ENCODE results near the gene TANGO6. TPM values are rescaled to one million over a fixed set of nuclear protein-coding genes. Genes with fewer than 3 reads are reported as not detected.

Gene TANGO6
- total and polyA plus RNA-seq, 10 of the 15 experiments (the other 5 are each of a cell fraction or from before 2014, with no cell fraction given), result 1.1 to 20.6 (median 11.0) TPM

DNA sequence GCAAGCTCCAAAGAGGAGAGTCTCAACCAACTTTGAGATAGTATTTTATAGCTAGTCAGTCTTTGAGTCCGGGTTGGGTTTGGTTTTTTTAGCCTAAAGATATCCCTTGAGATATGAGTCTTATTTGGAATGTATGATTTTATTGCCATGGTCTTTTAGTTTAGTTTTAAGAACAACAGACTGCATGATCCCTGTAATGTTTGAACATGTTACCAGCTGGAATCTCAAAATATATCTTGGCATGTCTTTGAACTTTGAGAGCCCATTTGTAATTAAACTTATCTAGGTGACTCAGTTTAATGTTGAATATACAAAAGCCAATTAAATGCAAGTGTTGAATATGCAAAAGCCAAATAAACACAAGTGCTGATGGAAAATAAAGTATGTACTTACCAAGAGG is 100.6 kb downstream of the TANGO6 start:
- no peak overlapping the region for H3K27ac ChIP-seq (ENCODE audit: control insufficient read depth, insufficient read depth)
- H3K9me3 ChIP-seq (replicated peaks; ENCODE audit: control insufficient read depth, insufficient read depth, low read length), result peaks cover 5% of the 10 kb centered on the region; the same call in 2 of the 3 replicates
- no TSS peak for BruUV-seq (replicated peaks)
- SMC1A ChIA-PET (ENCODE audit: uncharacterized antibody, unreplicated experiment), result no interaction called here
- POLR2A ChIA-PET, result no interaction called here
- H3K79me2 ChIP-seq (ENCODE audit: control insufficient read depth, insufficient read depth, low read length), result no peaks in the 10 kb centered on the region
- no peak for FAIRE-seq
- H3K4me2 ChIP-seq (ENCODE audit: control insufficient read depth, insufficient read depth), result no peak overlapping the region
- DNase-seq (ENCODE audit: low read depth, low spot score), result no peak
- no peaks in the 10 kb centered on the region for H4K20me1 ChIP-seq (ENCODE audit: control insufficient read depth, insufficient read depth)
- H3K9ac ChIP-seq (ENCODE audit: control insufficient read depth, insufficient read depth, low read length), result no peak overlapping the region
- intact Hi-C loops (cut with micrococcal nuclease; ENCODE audit: unreplicated experiment), result no loop called here
- TF ChIP-seq GATAD2B (conservative IDR thresholded peaks at IDR 0.05; ENCODE audit: low read depth), result no peak
- TF ChIP-seq, protein P1, sequence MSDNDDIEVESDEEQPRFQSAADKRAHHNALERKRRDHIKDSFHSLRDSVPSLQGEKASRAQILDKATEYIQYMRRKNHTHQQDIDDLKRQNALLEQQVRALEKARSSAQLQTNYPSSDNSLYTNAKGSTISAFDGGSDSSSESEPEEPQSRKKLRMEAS (IDR thresholded peaks at IDR 0.05; ENCODE audit: low read depth, low read length), result no peak
- TF ChIP-seq CEBPB (IDR thresholded peaks at IDR 0.05; ENCODE audit: borderline replicate concordance in 1 of 2, low read depth in 2 of 2, low read length in 2 of 2), result no peak
- TF ChIP-seq EGR1 (IDR thresholded peaks at IDR 0.05; ENCODE audit: borderline replicate concordance in 1 of 2, low read depth in 2 of 2, low read length in 2 of 2), result no peak
- TF ChIP-seq, protein P2, sequence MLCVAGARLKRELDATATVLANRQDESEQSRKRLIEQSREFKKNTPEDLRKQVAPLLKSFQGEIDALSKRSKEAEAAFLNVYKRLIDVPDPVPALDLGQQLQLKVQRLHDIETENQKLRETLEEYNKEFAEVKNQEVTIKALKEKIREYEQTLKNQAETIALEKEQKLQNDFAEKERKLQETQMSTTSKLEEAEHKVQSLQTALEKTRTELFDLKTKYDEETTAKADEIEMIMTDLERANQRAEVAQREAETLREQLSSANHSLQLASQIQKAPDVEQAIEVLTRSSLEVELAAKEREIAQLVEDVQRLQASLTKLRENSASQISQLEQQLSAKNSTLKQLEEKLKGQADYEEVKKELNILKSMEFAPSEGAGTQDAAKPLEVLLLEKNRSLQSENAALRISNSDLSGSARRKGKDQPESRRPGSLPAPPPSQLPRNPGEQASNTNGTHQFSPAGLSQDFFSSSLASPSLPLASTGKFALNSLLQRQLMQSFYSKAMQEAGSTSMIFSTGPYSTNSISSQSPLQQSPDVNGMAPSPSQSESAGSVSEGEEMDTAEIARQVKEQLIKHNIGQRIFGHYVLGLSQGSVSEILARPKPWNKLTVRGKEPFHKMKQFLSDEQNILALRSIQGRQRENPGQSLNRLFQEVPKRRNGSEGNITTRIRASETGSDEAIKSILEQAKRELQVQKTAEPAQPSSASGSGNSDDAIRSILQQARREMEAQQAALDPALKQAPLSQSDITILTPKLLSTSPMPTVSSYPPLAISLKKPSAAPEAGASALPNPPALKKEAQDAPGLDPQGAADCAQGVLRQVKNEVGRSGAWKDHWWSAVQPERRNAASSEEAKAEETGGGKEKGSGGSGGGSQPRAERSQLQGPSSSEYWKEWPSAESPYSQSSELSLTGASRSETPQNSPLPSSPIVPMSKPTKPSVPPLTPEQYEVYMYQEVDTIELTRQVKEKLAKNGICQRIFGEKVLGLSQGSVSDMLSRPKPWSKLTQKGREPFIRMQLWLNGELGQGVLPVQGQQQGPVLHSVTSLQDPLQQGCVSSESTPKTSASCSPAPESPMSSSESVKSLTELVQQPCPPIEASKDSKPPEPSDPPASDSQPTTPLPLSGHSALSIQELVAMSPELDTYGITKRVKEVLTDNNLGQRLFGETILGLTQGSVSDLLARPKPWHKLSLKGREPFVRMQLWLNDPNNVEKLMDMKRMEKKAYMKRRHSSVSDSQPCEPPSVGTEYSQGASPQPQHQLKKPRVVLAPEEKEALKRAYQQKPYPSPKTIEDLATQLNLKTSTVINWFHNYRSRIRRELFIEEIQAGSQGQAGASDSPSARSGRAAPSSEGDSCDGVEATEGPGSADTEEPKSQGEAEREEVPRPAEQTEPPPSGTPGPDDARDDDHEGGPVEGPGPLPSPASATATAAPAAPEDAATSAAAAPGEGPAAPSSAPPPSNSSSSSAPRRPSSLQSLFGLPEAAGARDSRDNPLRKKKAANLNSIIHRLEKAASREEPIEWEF (IDR thresholded peaks at IDR 0.05; ENCODE audit: insufficient replicate concordance, low read depth, low read length), result no peak
- TF ChIP-seq, protein P3, sequence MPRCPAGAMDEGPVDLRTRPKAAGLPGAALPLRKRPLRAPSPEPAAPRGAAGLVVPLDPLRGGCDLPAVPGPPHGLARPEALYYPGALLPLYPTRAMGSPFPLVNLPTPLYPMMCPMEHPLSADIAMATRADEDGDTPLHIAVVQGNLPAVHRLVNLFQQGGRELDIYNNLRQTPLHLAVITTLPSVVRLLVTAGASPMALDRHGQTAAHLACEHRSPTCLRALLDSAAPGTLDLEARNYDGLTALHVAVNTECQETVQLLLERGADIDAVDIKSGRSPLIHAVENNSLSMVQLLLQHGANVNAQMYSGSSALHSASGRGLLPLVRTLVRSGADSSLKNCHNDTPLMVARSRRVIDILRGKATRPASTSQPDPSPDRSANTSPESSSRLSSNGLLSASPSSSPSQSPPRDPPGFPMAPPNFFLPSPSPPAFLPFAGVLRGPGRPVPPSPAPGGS (IDR thresholded peaks at IDR 0.05; ENCODE audit: borderline replicate concordance, insufficient read depth, low read depth, low read length, poor library complexity, severe bottlenecking), result no peak
- peaks cover 0 to 3% of the 10 kb centered on the region in 2 experiments; a peak in 1 of 4 replicates for H3K36me3 ChIP-seq (ENCODE audit: control insufficient read depth in 2 of 2, insufficient read depth in 2 of 2, low read length in 1 of 2)
- in situ Hi-C loops (cut with MboI), result no loop called here
- H3K27me3 ChIP-seq (replicated peaks in 1 of 2; ENCODE audit: control insufficient read depth in 2 of 2, insufficient read depth in 2 of 2, low read length in 1 of 2), result no peaks in the 10 kb centered on the region
- WGBS (ENCODE audit: insufficient coverage, insufficient replicate concordance, low lambda C conversion rate, missing lambda C conversion rate), result 92% methylated on average over 1 of the region's 1 CpG
- ATAC-seq, result no peak
- no peaks in the 10 kb centered on the region for H3K4me1 ChIP-seq (ENCODE audit: control insufficient read depth, insufficient read depth, low read length)
- CTCF ChIA-PET, result interaction anchor here (0.6 kb wide), 1 partner anchor 25 kb away, joined by 4 read pairs; no protein-coding TSS in a partner anchor
- RAD21 ChIA-PET (ENCODE audit: unreplicated experiment), result no interaction called here
- H3K4me3 ChIP-seq, result no peak overlapping the region
- no peak overlapping the region for H2AFZ ChIP-seq (ENCODE audit: control insufficient read depth, low read depth, low read length)
